H9 (cell line): Measurements from ENCODE around the gene CUBN. TPM values are rescaled to one million over a fixed set of nuclear protein-coding genes. Genes with fewer than 3 reads are reported as not detected.

Experiments used
- DNase-seq: peaks from one replicate; pipeline ENCODE4 v3.0.0-alpha.2; 2017
- H2AFZ ChIP-seq: one replicate; pipeline ENCODE4 v1.6.1; 2013; ENCODE audit warnings: mild to moderate bottlenecking, low read length, control low read depth, moderate library complexity
- H2AK5ac ChIP-seq: 2 replicates; pipeline ENCODE4 v1.6.1; 2013; ENCODE audit warnings: low read length, control low read depth, mixed read lengths; ENCODE audit not compliant: insufficient read length
- H2BK120ac ChIP-seq: one replicate; pipeline ENCODE4 v1.6.1; 2013; ENCODE audit warnings: low read depth, mild to moderate bottlenecking, low read length, control low read depth, inconsistent platforms; ENCODE audit not compliant: poor library complexity, severe bottlenecking
- H2BK12ac ChIP-seq: 2 replicates; pipeline ENCODE4 v1.6.1; 2013; ENCODE audit warnings: low read length, control low read depth, mixed read lengths, low read depth; ENCODE audit not compliant: insufficient read length
- H2BK15ac ChIP-seq: 2 replicates; pipeline ENCODE4 v1.6.1; 2013; ENCODE audit warnings: low read depth, low read length, control low read depth
- H2BK20ac ChIP-seq: one replicate; pipeline ENCODE4 v1.6.1; 2013; ENCODE audit warnings: low read depth, mild to moderate bottlenecking, low read length, control low read depth, inconsistent platforms; ENCODE audit not compliant: poor library complexity, severe bottlenecking
- H2BK5ac ChIP-seq: 2 replicates; pipeline ENCODE4 v1.6.1; 2013; ENCODE audit warnings: low read length, control low read depth, mixed read lengths; ENCODE audit not compliant: insufficient read length
- H3K14ac ChIP-seq: 2 replicates; pipeline ENCODE4 v1.6.1; 2013; ENCODE audit warnings: low read length, control low read depth; ENCODE audit not compliant: insufficient read depth
- H3K18ac ChIP-seq: 2 replicates; pipeline ENCODE4 v1.6.1; 2013; ENCODE audit warnings: low read depth, mild to moderate bottlenecking, mixed read lengths, low read length, control low read depth; ENCODE audit not compliant: insufficient read length
- H3K23ac ChIP-seq: 2 replicates; pipeline ENCODE4 v1.6.1; 2013; ENCODE audit warnings: low read length, control low read depth, mixed read lengths, low read depth; ENCODE audit not compliant: insufficient read length
- H3K23me2 ChIP-seq: 2 replicates; pipeline ENCODE4 v1.6.1; 2013; ENCODE audit warnings: low read depth, mild to moderate bottlenecking, mixed read lengths, low read length, control low read depth; ENCODE audit not compliant: insufficient read length, poor library complexity, severe bottlenecking
- H3K27ac ChIP-seq: 2 replicates; pipeline ENCODE4 v1.5.1; 2013; ENCODE audit warnings: low read length, control low read depth, mixed read lengths, low read depth; ENCODE audit not compliant: insufficient read length
- H3K27me3 ChIP-seq: 2 replicates; pipeline ENCODE4 v1.6.1; 2013; ENCODE audit warnings: low read length, control low read depth, inconsistent platforms; ENCODE audit not compliant: insufficient read depth
- H3K4ac ChIP-seq: 2 replicates; pipeline ENCODE4 v1.6.1; 2013; ENCODE audit warnings: low read depth, mild to moderate bottlenecking, control low read depth, inconsistent platforms, low read length, moderate library complexity
- H3K4me1 ChIP-seq: 2 replicates; pipeline ENCODE4 v1.6.1; 2013; ENCODE audit warnings: low read length, control low read depth, inconsistent platforms; ENCODE audit not compliant: insufficient read depth
- H3K4me2 ChIP-seq: 2 replicates; pipeline ENCODE4 v1.6.1; 2013; ENCODE audit warnings: low read length, control low read depth, mixed read lengths; ENCODE audit not compliant: insufficient read length, insufficient read depth
- H3K56ac ChIP-seq: 2 replicates; pipeline ENCODE4 v1.6.1; 2013; ENCODE audit warnings: low read depth, mild to moderate bottlenecking, mixed read lengths, low read length, control low read depth; ENCODE audit not compliant: insufficient read length
- H3K79me1 ChIP-seq: 2 replicates; pipeline ENCODE4 v1.6.1; 2013; ENCODE audit warnings: low read depth, mild to moderate bottlenecking, moderate library complexity, low read length, control low read depth, inconsistent platforms; ENCODE audit not compliant: insufficient read depth, poor library complexity, severe bottlenecking
- H3K79me2 ChIP-seq: 2 replicates; pipeline ENCODE4 v1.6.1; 2013; ENCODE audit warnings: low read length, control low read depth, inconsistent platforms; ENCODE audit not compliant: insufficient read depth
- H3K9ac ChIP-seq: 2 replicates; pipeline ENCODE4 v1.6.1; 2013; ENCODE audit warnings: low read length, control low read depth, mixed read lengths; ENCODE audit not compliant: insufficient read length; ENCODE audit errors: extremely low read depth
- H3K9me3 ChIP-seq: one replicate; pipeline ENCODE4 v1.6.1; 2013; ENCODE audit warnings: low read depth, low read length, inconsistent platforms; ENCODE audit not compliant: control insufficient read depth
- H3T11ph ChIP-seq: one replicate; pipeline ENCODE4 v1.6.1; 2013; ENCODE audit warnings: mild to moderate bottlenecking, low read length, control low read depth, inconsistent platforms
- H4K20me1 ChIP-seq: one replicate; pipeline ENCODE4 v1.6.1; 2013; ENCODE audit not compliant: control insufficient read depth, insufficient read length, insufficient read depth
- H4K5ac ChIP-seq: 2 replicates; pipeline ENCODE4 v1.6.1; 2013; ENCODE audit warnings: low read depth, mild to moderate bottlenecking, mixed read lengths, low read length, control low read depth; ENCODE audit not compliant: insufficient read length
- H4K8ac ChIP-seq: replicated peaks from 2 replicates; pipeline ENCODE4 v1.6.1; 2013; ENCODE audit warnings: low read length, control low read depth, mixed read lengths, low read depth; ENCODE audit not compliant: insufficient read length
- H4K91ac ChIP-seq: 2 replicates; pipeline ENCODE4 v1.6.1; 2013; ENCODE audit warnings: low read depth, mild to moderate bottlenecking, moderate library complexity, mixed read lengths, low read length, control low read depth; ENCODE audit not compliant: insufficient read length
- H3K27ac Mint-ChIP-seq, 3 experiments: 2 replicates in 2 of 3; 3 replicates in 1 of 3; pipeline ENCODE4 v1.8.0; 2020 to 2021; ENCODE audit warnings: mixed read lengths in 3 of 3, mild to moderate bottlenecking in 1 of 3, moderate library complexity in 1 of 3
- H3K27me3 Mint-ChIP-seq: 2 replicates; pipeline ENCODE4 v1.8.0; 2021; ENCODE audit warnings: low read depth, mild to moderate bottlenecking, moderate library complexity, mixed read lengths
- H3K36me3 Mint-ChIP-seq, 3 experiments: 2 replicates in 2 of 3; 3 replicates in 1 of 3; pipeline ENCODE4 v1.8.0; 2020 to 2021; ENCODE audit warnings: low read depth in 3 of 3, mixed read lengths in 3 of 3; ENCODE audit not compliant: insufficient read depth in 1 of 3
- H3K4me1 Mint-ChIP-seq, 2 experiments: 2 replicates each; pipeline ENCODE4 v1.8.0; 2020; ENCODE audit warnings: mixed read lengths in 2 of 2
- H3K4me3 Mint-ChIP-seq, 2 experiments: 2 replicates in 1 of 2; 3 replicates in 1 of 2; pipeline ENCODE4 v1.8.0; 2020 to 2021; ENCODE audit warnings: mild to moderate bottlenecking in 2 of 2, mixed read lengths in 2 of 2, moderate library complexity in 1 of 2
- H3K9me3 Mint-ChIP-seq, 2 experiments: 2 replicates in 1 of 2; 3 replicates in 1 of 2; pipeline ENCODE4 v1.8.0; 2020; ENCODE audit warnings: mild to moderate bottlenecking in 2 of 2, mixed read lengths in 2 of 2, moderate library complexity in 1 of 2
- CTCF ChIP-seq: fragments of 200-600 bp; sonication (generic); conservative IDR thresholded peaks from 3 replicates; pipeline ENCODE4 v1.8.0; 2021; ENCODE audit warnings: antibody characterized with exemption, mild to moderate bottlenecking
- WGBS: extraction: QIAGEN DNeasy Blood & Tissue Kit; methylation state at CpG from one replicate; pipeline ENCODE4 v1.1.7; 2013; ENCODE audit warnings: missing lambda C conversion rate, low lambda C conversion rate, mixed read lengths; ENCODE audit not compliant: insufficient read length; ENCODE audit errors: extremely low coverage; 5-methylcytosine and 5-hydroxymethylcytosine counted together
- total RNA-seq: library from RNA; stranded (reverse); gene quantifications from 2 replicates; pipeline ENCODE4 v1.2.1, GENCODE V29; 2021

The CUBN gene
- total RNA-seq, 1 experiment from 2014 or later = 0.26 TPM

- Histone ChIP-seq H3K4me1 (no peaks in the 10 kb centered on the region), H3K9ac (no peak overlapping the region), H2BK15ac (no peak overlapping the region), H3K23me2 (no peaks in the 10 kb centered on the region), H2BK20ac (no peak overlapping the region), H3K9me3 (no peaks in the 10 kb centered on the region), H4K91ac (no peak overlapping the region), H3K18ac (no peak overlapping the region), H3K4me2 (no peak overlapping the region), H2AK5ac (no peak overlapping the region), H3K79me1 (no peaks in the 10 kb centered on the region), H4K5ac (no peak overlapping the region), H3K79me2 (no peaks in the 10 kb centered on the region), H3K27me3 (no peaks in the 10 kb centered on the region), H3K27ac (no peak overlapping the region), H3K23ac (no peak overlapping the region), H4K20me1 (no peaks in the 10 kb centered on the region), H3K14ac (no peak overlapping the region), H2BK12ac (no peak overlapping the region), H2AFZ (no peak overlapping the region), H4K8ac (no peak overlapping the region), H2BK120ac (no peak overlapping the region), H3K4ac (no peak overlapping the region), H3T11ph (no peak overlapping the region), H2BK5ac (no peak overlapping the region), H3K56ac (no peak overlapping the region)
- Mint-ChIP-seq H3K4me1 (peaks cover 4 to 10% of the 10 kb centered on the region in 2 experiments), H3K4me3 (no peak overlapping the region), H3K36me3 (no peaks in the 10 kb centered on the region), H3K27ac (no peak overlapping the region; a peak in 1 of 7 replicates), H3K27me3 (no peaks in the 10 kb centered on the region), H3K9me3 (no peaks in the 10 kb centered on the region)
- no CpG with 5 or more reads among the region's 4 CpGs for WGBS
- TF ChIP-seq CTCF = no peak
- no peak for DNase-seq
Measured at GRCh38 chr10:17085011-17085725, 44.4 kb downstream of the CUBN start.
